ENCODE data around the gene CACNA2D2. TPM values are rescaled to one million over a fixed set of nuclear protein-coding genes. Genes with fewer than 3 reads are reported as not detected.

Gene CACNA2D2
- total RNA-seq, 1 experiment from 2014 or later: not detected

DNA sequence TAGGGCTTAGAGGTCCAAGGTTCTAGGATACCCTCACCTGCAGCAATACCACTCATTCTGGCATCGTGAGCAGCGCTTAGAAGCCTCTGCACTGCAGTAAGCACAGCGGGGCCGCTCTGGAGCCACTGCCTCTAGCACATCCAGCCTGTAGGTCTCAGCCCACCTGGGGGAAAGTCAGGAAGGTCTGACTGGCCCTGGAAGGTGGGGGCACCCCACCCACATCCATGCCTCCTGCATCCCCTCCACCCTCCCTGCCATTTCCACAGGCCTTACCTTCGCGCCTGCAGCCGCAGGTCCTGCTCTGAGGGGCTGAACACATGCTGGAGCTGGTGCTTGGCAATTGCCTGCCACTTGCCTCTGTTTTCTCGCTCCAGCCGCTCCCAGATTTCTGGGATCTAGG lies 161.9 kb downstream of the CACNA2D2 start:
- H3K27ac ChIP-seq: no peak overlapping the region
- peaks cover 17% of the 10 kb centered on the region; the same call in 1 of the 2 replicates for H3F3A ChIP-seq (ENCODE audit: insufficient read depth, low read depth)
- H3K79me2 ChIP-seq (ENCODE audit: low read depth): peaks cover 6% of the 10 kb centered on the region
- POLR2A ChIA-PET (ENCODE audit: unreplicated experiment): no interaction called here
- no peak for TF ChIP-seq EZH2 (IDR thresholded peaks at IDR 0.05; ENCODE audit: low read depth)
- TF ChIP-seq, protein P1, sequence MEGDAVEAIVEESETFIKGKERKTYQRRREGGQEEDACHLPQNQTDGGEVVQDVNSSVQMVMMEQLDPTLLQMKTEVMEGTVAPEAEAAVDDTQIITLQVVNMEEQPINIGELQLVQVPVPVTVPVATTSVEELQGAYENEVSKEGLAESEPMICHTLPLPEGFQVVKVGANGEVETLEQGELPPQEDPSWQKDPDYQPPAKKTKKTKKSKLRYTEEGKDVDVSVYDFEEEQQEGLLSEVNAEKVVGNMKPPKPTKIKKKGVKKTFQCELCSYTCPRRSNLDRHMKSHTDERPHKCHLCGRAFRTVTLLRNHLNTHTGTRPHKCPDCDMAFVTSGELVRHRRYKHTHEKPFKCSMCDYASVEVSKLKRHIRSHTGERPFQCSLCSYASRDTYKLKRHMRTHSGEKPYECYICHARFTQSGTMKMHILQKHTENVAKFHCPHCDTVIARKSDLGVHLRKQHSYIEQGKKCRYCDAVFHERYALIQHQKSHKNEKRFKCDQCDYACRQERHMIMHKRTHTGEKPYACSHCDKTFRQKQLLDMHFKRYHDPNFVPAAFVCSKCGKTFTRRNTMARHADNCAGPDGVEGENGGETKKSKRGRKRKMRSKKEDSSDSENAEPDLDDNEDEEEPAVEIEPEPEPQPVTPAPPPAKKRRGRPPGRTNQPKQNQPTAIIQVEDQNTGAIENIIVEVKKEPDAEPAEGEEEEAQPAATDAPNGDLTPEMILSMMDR (conservative IDR thresholded peaks at IDR 0.05): no peak
- no peaks in the 10 kb centered on the region for H3K9me3 ChIP-seq (ENCODE audit: insufficient read depth, low read depth)
- CTCF ChIA-PET: no interaction called here
- H3K36me3 ChIP-seq (ENCODE audit: low read depth): no peaks in the 10 kb centered on the region
- no peaks in the 10 kb centered on the region for H3K27me3 ChIP-seq (ENCODE audit: insufficient read depth, low read depth)
- peaks cover 9% of the 10 kb centered on the region; the same call in 1 of the 2 replicates for H3K4me1 ChIP-seq (replicated peaks; ENCODE audit: insufficient read depth)
- no peak overlapping the region for H3K4me2 ChIP-seq
- DNase-seq: no peak
- intact Hi-C loops (cut with micrococcal nuclease; ENCODE audit: unreplicated experiment): no loop called here
- H2AFZ ChIP-seq: no peak overlapping the region
- no peak overlapping the region for H3K4me3 ChIP-seq
- no peaks in the 10 kb centered on the region for H3K9me2 ChIP-seq (ENCODE audit: insufficient read depth)
- BruUV-seq (replicated peaks): no TSS peak
- H4K20me1 ChIP-seq (ENCODE audit: insufficient read depth): no peaks in the 10 kb centered on the region

DNA sequence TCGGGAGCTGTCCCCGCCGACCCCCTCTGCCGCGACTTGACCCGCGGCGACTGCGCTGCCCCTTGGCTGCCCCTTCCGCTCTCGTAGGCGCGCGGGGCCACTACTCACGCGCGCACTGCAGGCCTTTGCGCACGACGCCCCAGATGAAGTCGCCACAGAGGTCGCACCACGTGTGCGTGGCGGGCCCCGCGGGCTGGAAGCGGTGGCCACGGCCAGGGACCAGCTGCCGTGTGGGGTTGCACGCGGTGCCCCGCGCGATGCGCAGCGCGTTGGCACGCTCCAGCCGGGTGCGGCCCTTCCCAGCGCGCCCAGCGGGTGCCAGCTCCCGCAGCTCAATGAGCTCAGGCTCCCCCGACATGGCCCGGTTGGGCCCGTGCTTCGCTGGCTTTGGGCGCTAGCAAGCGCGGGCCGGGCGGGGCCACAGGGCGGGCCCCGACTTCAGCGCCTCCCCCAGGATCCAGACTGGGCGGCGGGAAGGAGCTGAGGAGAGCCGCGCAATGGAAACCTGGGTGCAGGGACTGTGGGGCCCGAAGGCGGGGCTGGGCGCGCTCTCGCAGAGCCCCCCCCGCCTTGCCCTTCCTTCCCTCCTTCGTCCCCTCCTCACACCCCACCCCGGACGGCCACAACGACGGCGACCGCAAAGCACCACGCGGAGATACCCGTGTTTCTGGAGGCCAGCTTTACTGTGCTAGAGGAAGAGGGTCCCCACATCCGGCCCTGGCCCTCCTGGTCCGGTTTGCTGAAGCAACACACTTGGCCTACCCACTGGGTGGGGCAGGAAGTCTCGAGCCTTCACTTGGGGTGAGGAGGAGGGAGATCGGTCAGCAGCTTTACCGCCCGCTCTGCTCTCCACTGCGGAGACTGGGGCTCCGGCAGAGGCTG lies 162.7 kb downstream of the CACNA2D2 start, which contains the start of gene RASSF1:
Gene RASSF1 (minus strand): TSS at position 389 of the 882 bp plus-strand sequence. CDS start 31 bp downstream, at position 358.
- intact Hi-C loops (cut with micrococcal nuclease; ENCODE audit: unreplicated experiment): no loop called here
- Histone ChIP-seq H3K4me1 (replicated peaks; ENCODE audit: insufficient read depth) (peaks cover 13% of the 10 kb centered on the region), H3K79me2 (ENCODE audit: low read depth) (peaks cover 14% of the 10 kb centered on the region), H2AFZ (no peak within 1 kb of the TSS), H3K27ac (no peak within 1 kb of the TSS), H3K9me2 (ENCODE audit: insufficient read depth) (no peaks in the 10 kb centered on the region), H3F3A (ENCODE audit: insufficient read depth, low read depth) (peaks cover 24% of the 10 kb centered on the region; the same call in 1 of the 2 replicates), H3K9me3 (ENCODE audit: insufficient read depth, low read depth) (no peaks in the 10 kb centered on the region), H3K27me3 (ENCODE audit: insufficient read depth, low read depth) (no peaks in the 10 kb centered on the region), H3K4me2 (no peak within 1 kb of the TSS), H3K36me3 (ENCODE audit: low read depth) (no peaks in the 10 kb centered on the region), H3K4me3 (no peak within 1 kb of the TSS), H4K20me1 (ENCODE audit: insufficient read depth) (no peaks in the 10 kb centered on the region)
- BruUV-seq (replicated peaks): no TSS peak
- ChIA-PET POLR2A (ENCODE audit: unreplicated experiment) (interaction anchor here (0.6 to 0.8 kb wide), 2 partner anchors 41 to 106 kb away, joined by 3 to 4 read pairs; no protein-coding TSS in a partner anchor), CTCF (no interaction called here)
- TF ChIP-seq, protein P1 (conservative IDR thresholded peaks at IDR 0.05): no peak
- TF ChIP-seq EZH2 (IDR thresholded peaks at IDR 0.05; ENCODE audit: low read depth): no peak
- DNase-seq: peak in 1 of 2 experiments; percentile 43

DNA sequence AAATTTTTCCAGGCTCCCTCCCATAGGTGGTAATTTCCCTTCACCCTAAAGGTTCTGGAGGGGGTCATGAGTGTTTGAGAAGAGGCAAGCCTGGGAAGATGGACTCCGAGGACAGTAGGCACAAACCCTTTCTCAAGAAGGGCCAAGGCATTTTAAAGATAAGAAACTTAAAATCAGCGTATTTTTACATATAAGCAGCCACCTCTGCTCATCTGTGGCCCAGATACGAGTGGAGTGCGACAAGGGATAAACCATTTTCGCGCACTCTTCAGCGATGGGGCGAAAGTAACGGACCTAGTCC lies 163.3 kb downstream of the CACNA2D2 start:
- H3F3A ChIP-seq (ENCODE audit: insufficient read depth, low read depth): peaks cover 30% of the 10 kb centered on the region; the same call in 1 of the 2 replicates
- CTCF ChIA-PET: no interaction called here
- no peaks in the 10 kb centered on the region for H3K27me3 ChIP-seq (ENCODE audit: insufficient read depth, low read depth)
- H3K27ac ChIP-seq: no peak overlapping the region
- no peaks in the 10 kb centered on the region for H3K36me3 ChIP-seq (ENCODE audit: low read depth)
- H4K20me1 ChIP-seq (ENCODE audit: insufficient read depth): no peaks in the 10 kb centered on the region
- no peak overlapping the region for H3K4me3 ChIP-seq
- no peak for TF ChIP-seq EZH2 (IDR thresholded peaks at IDR 0.05; ENCODE audit: low read depth)
- TF ChIP-seq, protein P1 (conservative IDR thresholded peaks at IDR 0.05): no peak
- H3K9me2 ChIP-seq (ENCODE audit: insufficient read depth): no peaks in the 10 kb centered on the region
- DNase-seq: no peak
- H3K79me2 ChIP-seq (ENCODE audit: low read depth): peaks cover 20% of the 10 kb centered on the region
- H3K4me2 ChIP-seq: no peak overlapping the region
- no TSS peak for BruUV-seq (replicated peaks)
- H2AFZ ChIP-seq: no peak overlapping the region
- H3K4me1 ChIP-seq (replicated peaks; ENCODE audit: insufficient read depth): peaks cover 19% of the 10 kb centered on the region
- intact Hi-C loops (cut with micrococcal nuclease; ENCODE audit: unreplicated experiment): no loop called here
- POLR2A ChIA-PET (ENCODE audit: unreplicated experiment): interaction anchor here (0.8 kb wide), 1 partner anchor 106 kb away, joined by 3 read pairs; no protein-coding TSS in a partner anchor
- H3K9me3 ChIP-seq (ENCODE audit: insufficient read depth, low read depth): no peaks in the 10 kb centered on the region

Measured in PC-9 (cell line).